Mesothelial cell of epicardium (in vitro differentiated cells): ENCODE data around the gene LAMA2. TPM values are rescaled to one million over a fixed set of nuclear protein-coding genes. Genes with fewer than 3 reads are reported as not detected.

Experiments
- DNase-seq, 2 experiments: peaks; one replicate each; pipeline ENCODE4 v3.0.0; 2021; ENCODE audit warnings: low spot score in 2 of 2; ENCODE audit not compliant: unreplicated experiment in 2 of 2
- H3K27ac Mint-ChIP-seq: 2 replicates; pipeline ENCODE4 v1.8.0; 2021; ENCODE audit warnings: mixed read lengths
- H3K27me3 Mint-ChIP-seq: 2 replicates; pipeline ENCODE4 v1.8.0; 2021; ENCODE audit warnings: low read depth, mixed read lengths
- H3K36me3 Mint-ChIP-seq: 2 replicates; pipeline ENCODE4 v1.8.0; 2021; ENCODE audit warnings: mixed read lengths
- H3K4me1 Mint-ChIP-seq: 2 replicates; pipeline ENCODE4 v1.8.0; 2021; ENCODE audit warnings: mixed read lengths
- H3K4me3 Mint-ChIP-seq: 2 replicates; pipeline ENCODE4 v1.8.0; 2021; ENCODE audit warnings: mild to moderate bottlenecking, moderate library complexity, mixed read lengths
- H3K9me3 Mint-ChIP-seq: 2 replicates; pipeline ENCODE4 v1.8.0; 2021; ENCODE audit warnings: mixed read lengths
- CTCF ChIP-seq: fragments of 200-600 bp; sonication (generic); IDR thresholded peaks from one replicate; pipeline ENCODE4 v1.5.0; 2021; ENCODE audit warnings: antibody characterized with exemption; ENCODE audit not compliant: unreplicated experiment
- total RNA-seq: library from RNA; stranded (reverse); gene quantifications from 3 replicates; pipeline ENCODE4 v1.2.1, GENCODE V29; 2021

Gene LAMA2
- total RNA-seq, 1 donor from 2014 or later, result 63.2 TPM

DNA sequence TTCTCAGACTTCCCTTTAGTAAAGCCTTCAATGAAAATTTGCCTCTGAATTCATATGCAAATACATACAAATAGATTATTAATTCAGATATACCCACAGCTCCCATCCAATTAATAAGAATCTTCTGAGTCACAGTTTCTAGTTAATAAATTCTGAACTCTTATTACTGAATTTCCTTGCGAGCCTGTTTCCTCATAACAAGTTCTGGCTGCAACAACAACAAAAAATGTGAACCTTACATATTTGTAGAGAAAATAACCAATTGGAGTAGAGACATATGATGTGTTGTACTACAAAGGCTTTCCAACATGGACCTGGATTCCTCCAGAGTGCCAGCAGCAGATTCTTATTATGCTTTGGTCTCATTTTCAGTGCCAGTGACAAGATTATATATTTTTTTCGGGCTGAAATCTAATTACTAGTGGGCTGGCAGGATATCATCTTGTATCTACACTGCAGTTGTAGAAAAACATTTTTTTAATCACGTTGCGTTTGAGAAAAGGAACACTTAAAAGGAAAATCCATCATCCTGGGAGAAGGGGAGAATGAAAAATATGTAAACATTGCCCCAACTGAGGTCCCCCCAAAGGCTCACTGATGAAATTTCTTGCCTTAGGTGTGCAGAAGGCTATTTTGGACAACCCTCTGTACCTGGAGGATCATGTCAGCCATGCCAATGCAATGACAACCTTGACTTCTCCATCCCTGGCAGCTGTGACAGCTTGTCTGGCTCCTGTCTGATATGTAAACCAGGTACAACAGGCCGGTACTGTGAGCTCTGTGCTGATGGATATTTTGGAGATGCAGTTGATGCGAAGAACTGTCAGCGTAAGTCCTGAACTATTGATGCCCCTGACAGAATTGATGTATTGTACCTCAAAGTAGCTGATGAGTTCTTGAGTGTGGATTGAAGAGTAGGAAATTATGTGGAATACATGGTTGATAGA lies 404.6 kb downstream of the LAMA2 start:
- Mint-ChIP-seq H3K36me3 (peaks cover 5% of the 10 kb centered on the region), H3K4me3 (no peak overlapping the region), H3K27me3 (no peaks in the 10 kb centered on the region), H3K4me1 (peaks cover 14% of the 10 kb centered on the region), H3K9me3 (no peaks in the 10 kb centered on the region), H3K27ac (no peak overlapping the region)
- no peak for TF ChIP-seq CTCF
- no peak for DNase-seq

DNA sequence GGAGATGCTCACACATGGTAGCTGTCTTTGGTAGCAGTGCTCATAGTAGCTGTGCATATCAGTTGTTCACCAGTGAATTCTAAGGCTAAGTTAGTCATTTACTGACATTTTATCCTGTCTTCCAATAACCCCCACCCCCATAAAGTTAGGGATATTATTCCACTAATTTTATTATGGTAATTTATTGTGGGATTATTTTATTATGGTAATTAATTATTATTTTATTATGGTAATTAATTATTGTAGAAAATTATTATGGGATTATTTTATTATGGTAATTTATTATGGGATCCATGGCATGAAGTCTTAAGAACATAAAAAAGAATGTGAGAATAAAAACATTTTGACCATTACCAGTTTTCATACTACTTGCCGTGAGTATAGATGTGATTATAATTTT lies 406.5 kb downstream of the LAMA2 start:
- Mint-ChIP-seq H3K27ac (no peak overlapping the region), H3K27me3 (no peaks in the 10 kb centered on the region), H3K4me3 (no peak overlapping the region), H3K4me1 (peaks cover 7% of the 10 kb centered on the region), H3K9me3 (peaks cover 12% of the 10 kb centered on the region), H3K36me3 (peaks cover 24% of the 10 kb centered on the region)
- DNase-seq, result no peak
- no peak for TF ChIP-seq CTCF

- peaks cover 13% of the 10 kb centered on the region for H3K9me3 Mint-ChIP-seq
- no peak overlapping the region for H3K4me3 Mint-ChIP-seq
- DNase-seq, result no peak
- H3K27ac Mint-ChIP-seq, result no peak overlapping the region
- H3K4me1 Mint-ChIP-seq, result peaks cover 4% of the 10 kb centered on the region
- peaks cover 25% of the 10 kb centered on the region for H3K36me3 Mint-ChIP-seq
- no peak for TF ChIP-seq CTCF
- no peaks in the 10 kb centered on the region for H3K27me3 Mint-ChIP-seq
Observed at GRCh38 chr6:129292836-129293235, 409.9 kb downstream of the LAMA2 start.

GRCh38 chr6:129297592-129297991 lies 414.7 kb downstream of the LAMA2 start:
- peaks cover 12% of the 10 kb centered on the region for H3K4me1 Mint-ChIP-seq
- no peak for DNase-seq
- H3K27ac Mint-ChIP-seq, result no peak overlapping the region
- no peaks in the 10 kb centered on the region for H3K27me3 Mint-ChIP-seq
- peaks cover 24% of the 10 kb centered on the region for H3K36me3 Mint-ChIP-seq
- H3K9me3 Mint-ChIP-seq, result peaks cover 23% of the 10 kb centered on the region
- TF ChIP-seq CTCF, result no peak
- H3K4me3 Mint-ChIP-seq, result no peak overlapping the region

DNA sequence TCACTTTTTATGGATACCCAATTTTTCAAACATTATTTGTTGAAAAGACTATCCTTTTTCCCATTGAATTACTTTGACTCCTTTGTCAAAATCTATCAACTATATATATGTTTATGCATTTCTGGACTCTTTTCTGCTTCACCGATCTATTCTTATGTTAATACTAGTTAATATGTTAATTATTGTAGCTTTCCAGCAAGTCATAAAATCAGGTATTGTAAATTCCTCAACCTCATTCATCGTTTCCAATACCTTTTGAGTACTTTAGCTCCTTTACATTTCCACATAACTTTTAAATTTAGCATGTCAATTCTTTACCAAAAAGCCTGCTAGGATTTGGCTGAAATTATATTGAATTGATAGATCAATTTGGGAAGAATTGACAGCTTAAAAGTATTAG lies 419.7 kb downstream of the LAMA2 start:
- peaks cover 9% of the 10 kb centered on the region for H3K4me1 Mint-ChIP-seq
- peaks cover 31% of the 10 kb centered on the region for H3K9me3 Mint-ChIP-seq
- H3K27me3 Mint-ChIP-seq, result no peaks in the 10 kb centered on the region
- H3K4me3 Mint-ChIP-seq, result no peak overlapping the region
- no peak overlapping the region for H3K27ac Mint-ChIP-seq
- no peak for TF ChIP-seq CTCF
- peaks cover 21% of the 10 kb centered on the region for H3K36me3 Mint-ChIP-seq
- no peak for DNase-seq
